Superior temporal gyrus (tissue), 1 donor: ENCODE measurements around the gene DPP6.

Experiments
- DNase-seq: peaks from one replicate; pipeline ENCODE4 v3.0.0-alpha.2; 2016; ENCODE audit errors: extremely low spot score

Gene DPP6

GRCh38 chr7:154592388-154592787, 540.2 kb downstream of the DPP6 start:
- no peak for DNase-seq

- peak; percentile 83 for DNase-seq
Observed at GRCh38 chr7:154598396-154598795, 546.2 kb downstream of the DPP6 start.

GRCh38 chr7:154598864-154599263, 546.7 kb downstream of the DPP6 start:
- no peak for DNase-seq

GRCh38 chr7:154610903-154611302, 558.7 kb downstream of the DPP6 start:
- no peak for DNase-seq

GRCh38 chr7:154613811-154614210, 561.6 kb downstream of the DPP6 start:
- DNase-seq, result no peak

GRCh38 chr7:154620141-154620755, 568.0 kb downstream of the DPP6 start:
- DNase-seq, result peak; percentile 67

GRCh38 chr7:154623399-154623798, 571.2 kb downstream of the DPP6 start:
- no peak for DNase-seq

- DNase-seq, result no peak
Observed at GRCh38 chr7:154627646-154628290, 575.6 kb downstream of the DPP6 start.

- DNase-seq, result no peak
Observed at GRCh38 chr7:154628556-154628955, 576.4 kb downstream of the DPP6 start.

- DNase-seq, result no peak
Observed at GRCh38 chr7:154631162-154631561, 579.0 kb downstream of the DPP6 start.

GRCh38 chr7:154633641-154634040, 581.4 kb downstream of the DPP6 start:
- DNase-seq, result no peak

GRCh38 chr7:154638286-154638685, 586.1 kb downstream of the DPP6 start:
- DNase-seq, result no peak

- peak; percentile 80 for DNase-seq
Observed at GRCh38 chr7:154640266-154640865, 588.2 kb downstream of the DPP6 start.

GRCh38 chr7:154640917-154641316, 588.7 kb downstream of the DPP6 start:
- DNase-seq, result no peak

- no peak for DNase-seq
Observed at GRCh38 chr7:154644366-154644765, 592.2 kb downstream of the DPP6 start.

- no peak for DNase-seq
Observed at GRCh38 chr7:154646126-154647013, 594.2 kb downstream of the DPP6 start.

- no peak for DNase-seq
Observed at GRCh38 chr7:154647625-154648024, 595.4 kb downstream of the DPP6 start.

- no peak for DNase-seq
Observed at GRCh38 chr7:154649015-154649414, 596.8 kb downstream of the DPP6 start.

- DNase-seq, result no peak
Observed at GRCh38 chr7:154649434-154649833, 597.2 kb downstream of the DPP6 start.

GRCh38 chr7:154650275-154650674, 598.1 kb downstream of the DPP6 start:
- no peak for DNase-seq

- DNase-seq, result no peak
Observed at GRCh38 chr7:154651501-154651900, 599.3 kb downstream of the DPP6 start.

- no peak for DNase-seq
Observed at GRCh38 chr7:154652564-154652963, 600.4 kb downstream of the DPP6 start.
